Measurements from ENCODE around the gene COBL.
A peak's percentile ranks its signal among the peaks of the same experiment; 100 is the strongest.

Gene COBL

DNA sequence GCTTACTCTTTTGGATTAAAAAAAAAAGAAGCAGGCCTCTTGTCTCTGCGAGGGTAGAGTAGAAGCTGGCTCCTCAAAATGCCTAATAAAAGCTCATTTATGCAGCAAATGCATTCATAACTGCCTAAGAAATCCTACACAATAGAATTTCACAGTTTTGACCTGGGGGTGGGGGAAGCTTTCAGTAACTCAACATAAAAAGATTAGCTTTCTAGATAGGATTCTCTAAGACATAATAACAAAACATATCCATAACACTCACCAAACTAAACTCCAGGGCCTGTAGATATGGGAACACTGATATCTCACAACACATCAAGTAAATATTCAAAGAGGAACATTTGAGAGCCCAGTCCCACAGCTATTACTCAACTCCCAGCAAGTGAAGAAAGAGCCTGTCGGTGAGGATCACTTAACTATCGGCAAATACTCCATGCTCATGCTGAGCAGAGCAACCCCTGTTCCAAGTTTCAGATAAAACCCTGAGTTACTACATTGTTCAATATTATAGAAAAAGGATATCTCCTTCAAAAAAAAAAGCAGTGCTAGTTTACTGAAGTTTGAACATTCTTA, 88.1 kb downstream of the COBL start:
- no peak overlapping the region for H3K27ac ChIP-seq (replicated peaks; ENCODE audit: low read length)

DNA sequence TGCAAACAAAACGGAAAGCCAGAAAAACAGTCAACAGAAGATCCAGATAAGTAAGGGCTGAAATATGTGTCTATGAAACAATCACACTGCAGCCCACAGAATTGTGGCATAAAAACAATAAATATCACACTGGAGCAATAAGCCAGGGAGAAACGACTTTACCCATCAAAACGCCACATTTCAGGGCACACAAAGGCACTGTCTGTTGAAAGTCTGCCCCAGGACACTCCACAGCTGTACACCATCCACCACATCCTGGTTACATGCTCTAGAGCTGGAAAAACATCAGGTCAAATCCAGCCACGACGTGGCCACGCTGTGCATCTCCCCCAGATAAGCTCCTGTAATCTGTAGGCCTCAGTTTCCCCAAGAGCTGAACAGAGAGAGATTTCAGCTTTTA, 88.7 kb downstream of the COBL start:
- no peak overlapping the region for H2BK5ac ChIP-seq (ENCODE audit: low read length)
- no peak overlapping the region for H3K27ac ChIP-seq (replicated peaks; ENCODE audit: low read length)
- peaks cover 0 to 9% of the 10 kb centered on the region in 2 donors for H3K4me1 ChIP-seq (ENCODE audit: control insufficient read depth in 2 of 2, insufficient read depth in 1 of 2, low read depth in 1 of 2, low read length in 2 of 2)
- H3K14ac ChIP-seq (ENCODE audit: low read length): no peak overlapping the region
- H3K9ac ChIP-seq (ENCODE audit: low read depth, low read length, poor library complexity): no peak overlapping the region
- no peak overlapping the region for H2AFZ ChIP-seq (ENCODE audit: low read length)
- no peak overlapping the region for H2BK120ac ChIP-seq (ENCODE audit: low read depth, low read length)
- H4K8ac ChIP-seq (ENCODE audit: low read depth, low read length): no peak overlapping the region
- H3K36me3 ChIP-seq (replicated peaks in 1 of 2; ENCODE audit: control insufficient read depth in 2 of 2, insufficient read depth in 2 of 2, low read length in 2 of 2): no peaks in the 10 kb centered on the region
- H3K4ac ChIP-seq (ENCODE audit: low read length): no peak overlapping the region
- H2BK15ac ChIP-seq (ENCODE audit: low read length): no peak overlapping the region
- no peak overlapping the region for H3K18ac ChIP-seq (ENCODE audit: low read length)
- no peak overlapping the region for H2AK5ac ChIP-seq (ENCODE audit: low read depth, low read length)
- no peak overlapping the region for H2BK12ac ChIP-seq (ENCODE audit: low read length)
- H3K79me1 ChIP-seq (ENCODE audit: low read depth, low read length): peaks cover 2% of the 10 kb centered on the region
- H3K4me2 ChIP-seq (ENCODE audit: insufficient read depth, low read length, poor library complexity, severe bottlenecking): no peak overlapping the region
- H3K4me3 ChIP-seq (ENCODE audit: low read length in 2 of 2): no peak overlapping the region
- no CpG with 5 or more reads among the region's 6 CpGs for WGBS, 2 donors (ENCODE audit: extremely low coverage in 2 of 2, insufficient read length in 2 of 2, insufficient replicate concordance in 1 of 2)
- H3K9me3 ChIP-seq (replicated peaks in 1 of 2; ENCODE audit: control insufficient read depth in 2 of 2, insufficient read depth in 1 of 2, low read depth in 1 of 2, low read length in 2 of 2): no peaks in the 10 kb centered on the region
- H4K91ac ChIP-seq (ENCODE audit: low read depth, low read length, poor library complexity): no peak overlapping the region
- H3K23ac ChIP-seq (ENCODE audit: low read depth, low read length, poor library complexity): no peak overlapping the region
- peaks cover 0 to 7% (median 0%) of the 10 kb centered on the region in 3 experiments for H3K27me3 ChIP-seq (ENCODE audit: control insufficient read depth in 3 of 3, insufficient read depth in 3 of 3, low read depth in 1 of 3, low read length in 3 of 3)
- no peak for DNase-seq (ENCODE audit: low spot score)

More for the DNA sequence above, 88.1 kb downstream of the COBL start:
- Histone ChIP-seq H4K8ac (ENCODE audit: low read depth, low read length) (no peak overlapping the region), H3K27me3 (ENCODE audit: control insufficient read depth in 3 of 3, insufficient read depth in 3 of 3, low read depth in 1 of 3, low read length in 3 of 3) (peaks cover 0 to 7% (median 0%) of the 10 kb centered on the region in 3 experiments), H3K9me3 (replicated peaks in 1 of 2; ENCODE audit: control insufficient read depth in 2 of 2, insufficient read depth in 1 of 2, low read depth in 1 of 2, low read length in 2 of 2) (no peaks in the 10 kb centered on the region), H3K14ac (ENCODE audit: low read length) (no peak overlapping the region), H4K91ac (ENCODE audit: low read depth, low read length, poor library complexity) (no peak overlapping the region), H2AK5ac (ENCODE audit: low read depth, low read length) (no peak overlapping the region), H3K23ac (ENCODE audit: low read depth, low read length, poor library complexity) (no peak overlapping the region), H3K9ac (ENCODE audit: low read depth, low read length, poor library complexity) (no peak overlapping the region), H2BK120ac (ENCODE audit: low read depth, low read length) (no peak overlapping the region), H3K4ac (ENCODE audit: low read length) (no peak overlapping the region), H3K4me2 (ENCODE audit: insufficient read depth, low read length, poor library complexity, severe bottlenecking) (no peak overlapping the region), H3K79me1 (ENCODE audit: low read depth, low read length) (peaks cover 2% of the 10 kb centered on the region), H2BK15ac (ENCODE audit: low read length) (no peak overlapping the region), H2BK12ac (ENCODE audit: low read length) (no peak overlapping the region), H3K4me3 (ENCODE audit: low read length in 2 of 2) (no peak overlapping the region), H2AFZ (ENCODE audit: low read length) (no peak overlapping the region), H3K18ac (ENCODE audit: low read length) (no peak overlapping the region), H3K4me1 (ENCODE audit: control insufficient read depth in 2 of 2, insufficient read depth in 1 of 2, low read depth in 1 of 2, low read length in 2 of 2) (peaks cover 0 to 13% of the 10 kb centered on the region in 2 donors), H2BK5ac (ENCODE audit: low read length) (no peak overlapping the region), H3K36me3 (replicated peaks in 1 of 2; ENCODE audit: control insufficient read depth in 2 of 2, insufficient read depth in 2 of 2, low read length in 2 of 2) (no peaks in the 10 kb centered on the region)
- no peak for DNase-seq (ENCODE audit: low spot score)
- WGBS, 2 donors (ENCODE audit: extremely low coverage in 2 of 2, insufficient read length in 2 of 2, insufficient replicate concordance in 1 of 2): no CpG with 5 or more reads among the region's 3 CpGs

DNA sequence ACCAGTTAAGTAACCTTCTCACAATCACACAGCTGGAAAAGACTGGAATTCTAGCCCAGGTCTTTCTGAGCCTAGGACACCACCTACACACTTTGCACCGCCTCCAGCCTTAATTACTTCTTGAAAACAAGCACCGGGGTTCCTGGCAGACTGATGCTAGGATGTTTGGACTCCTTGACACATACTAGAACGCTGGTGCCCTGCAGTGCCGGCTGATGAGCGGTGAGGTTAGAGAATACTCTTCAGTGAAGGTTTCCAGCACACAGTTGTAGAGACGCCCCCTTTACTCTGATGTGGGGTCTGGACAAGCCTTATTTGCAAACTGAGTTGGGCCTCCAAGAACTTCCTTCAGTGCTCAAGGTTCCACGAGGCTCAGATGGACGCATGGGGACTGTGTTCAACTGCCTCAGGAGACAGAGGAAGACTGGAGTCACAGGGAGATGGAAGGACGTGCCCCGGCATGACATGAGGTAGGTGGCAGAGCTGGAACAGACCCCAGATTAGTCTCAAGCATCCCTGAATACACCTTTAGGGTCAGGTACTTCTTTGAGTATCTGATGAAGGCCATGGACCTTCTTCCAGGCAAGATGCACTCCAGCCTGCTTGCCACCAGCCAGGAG, 89.6 kb downstream of the COBL start:
- Histone ChIP-seq H3K18ac (ENCODE audit: low read length) (peak overlapping the region; percentile 62), H3K79me1 (ENCODE audit: low read depth, low read length) (peaks cover 2% of the 10 kb centered on the region), H3K4me1 (ENCODE audit: control insufficient read depth in 2 of 2, insufficient read depth in 1 of 2, low read depth in 1 of 2, low read length in 2 of 2) (peaks cover 0 to 9% of the 10 kb centered on the region in 2 donors), H2AK5ac (ENCODE audit: low read depth, low read length) (no peak overlapping the region), H3K9ac (ENCODE audit: low read depth, low read length, poor library complexity) (no peak overlapping the region), H3K23ac (ENCODE audit: low read depth, low read length, poor library complexity) (no peak overlapping the region), H2BK120ac (ENCODE audit: low read depth, low read length) (no peak overlapping the region), H2BK15ac (ENCODE audit: low read length) (no peak overlapping the region), H2BK12ac (ENCODE audit: low read length) (no peak overlapping the region), H3K4me2 (ENCODE audit: insufficient read depth, low read length, poor library complexity, severe bottlenecking) (no peak overlapping the region), H3K27me3 (ENCODE audit: control insufficient read depth in 3 of 3, insufficient read depth in 3 of 3, low read depth in 1 of 3, low read length in 3 of 3) (peaks cover 0 to 7% (median 0%) of the 10 kb centered on the region in 3 experiments), H2AFZ (ENCODE audit: low read length) (no peak overlapping the region), H3K36me3 (replicated peaks in 1 of 2; ENCODE audit: control insufficient read depth in 2 of 2, insufficient read depth in 2 of 2, low read length in 2 of 2) (no peaks in the 10 kb centered on the region), H3K9me3 (replicated peaks in 1 of 2; ENCODE audit: control insufficient read depth in 2 of 2, insufficient read depth in 1 of 2, low read depth in 1 of 2, low read length in 2 of 2) (no peaks in the 10 kb centered on the region), H3K27ac (replicated peaks; ENCODE audit: low read length) (no peak overlapping the region), H4K8ac (ENCODE audit: low read depth, low read length) (no peak overlapping the region), H3K4me3 (ENCODE audit: low read length in 2 of 2) (no peak overlapping the region), H3K14ac (ENCODE audit: low read length) (no peak overlapping the region), H2BK5ac (ENCODE audit: low read length) (no peak overlapping the region), H3K4ac (ENCODE audit: low read length) (no peak overlapping the region), H4K91ac (ENCODE audit: low read depth, low read length, poor library complexity) (no peak overlapping the region)
- DNase-seq (ENCODE audit: low spot score): no peak
- no CpG with 5 or more reads among the region's 10 CpGs for WGBS, 2 donors (ENCODE audit: extremely low coverage in 2 of 2, insufficient read length in 2 of 2, insufficient replicate concordance in 1 of 2)

DNA sequence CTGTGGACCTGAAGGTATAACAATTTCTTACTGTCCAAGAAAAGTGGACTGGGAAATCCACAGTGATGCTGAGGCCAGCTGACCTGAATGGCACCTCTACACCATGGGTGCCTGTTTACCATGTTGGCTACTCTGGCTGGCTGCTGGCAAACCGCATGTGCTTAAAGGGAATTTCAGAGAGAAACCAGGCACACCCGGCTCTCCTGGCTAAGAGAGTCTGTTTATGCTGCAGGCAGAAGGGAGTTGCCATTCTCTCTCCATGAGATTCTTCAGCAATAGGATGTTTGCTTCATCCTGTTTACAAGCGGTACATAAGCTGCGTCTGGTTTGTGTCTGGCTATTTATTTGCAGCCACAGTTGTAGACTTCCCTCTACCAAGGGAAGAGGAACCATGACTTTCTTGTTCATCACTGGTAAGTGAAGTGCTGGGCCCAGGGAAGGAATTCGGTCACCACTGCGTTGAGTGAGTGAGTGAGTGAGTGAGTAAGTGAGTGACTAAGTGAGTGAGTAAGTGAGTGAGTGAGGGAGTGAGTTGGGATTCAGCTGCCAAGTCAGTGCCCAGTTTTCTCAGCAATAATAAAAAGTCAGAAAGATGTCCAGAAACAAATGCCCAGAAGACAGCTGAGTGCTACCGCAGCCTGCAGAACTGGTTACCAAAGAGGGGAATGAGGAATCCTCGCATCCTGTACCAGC, 90.4 kb downstream of the COBL start:
- no peak overlapping the region for H3K23ac ChIP-seq (ENCODE audit: low read depth, low read length, poor library complexity)
- no peak overlapping the region for H2BK15ac ChIP-seq (ENCODE audit: low read length)
- no peak overlapping the region for H4K91ac ChIP-seq (ENCODE audit: low read depth, low read length, poor library complexity)
- no peak overlapping the region for H3K4ac ChIP-seq (ENCODE audit: low read length)
- H3K79me1 ChIP-seq (ENCODE audit: low read depth, low read length): peaks cover 2% of the 10 kb centered on the region
- H3K4me3 ChIP-seq (ENCODE audit: low read length in 2 of 2): no peak overlapping the region
- no peak overlapping the region for H3K18ac ChIP-seq (ENCODE audit: low read length)
- H2BK5ac ChIP-seq (ENCODE audit: low read length): no peak overlapping the region
- H2BK12ac ChIP-seq (ENCODE audit: low read length): no peak overlapping the region
- no peak overlapping the region for H4K8ac ChIP-seq (ENCODE audit: low read depth, low read length)
- no peak overlapping the region for H3K14ac ChIP-seq (ENCODE audit: low read length)
- no peak overlapping the region for H3K4me2 ChIP-seq (ENCODE audit: insufficient read depth, low read length, poor library complexity, severe bottlenecking)
- no peaks in the 10 kb centered on the region for H3K36me3 ChIP-seq (replicated peaks in 1 of 2; ENCODE audit: control insufficient read depth in 2 of 2, insufficient read depth in 2 of 2, low read length in 2 of 2)
- no peak overlapping the region for H2BK120ac ChIP-seq (ENCODE audit: low read depth, low read length)
- H3K27ac ChIP-seq (replicated peaks; ENCODE audit: low read length): no peak overlapping the region
- H3K27me3 ChIP-seq (ENCODE audit: control insufficient read depth in 3 of 3, insufficient read depth in 3 of 3, low read depth in 1 of 3, low read length in 3 of 3): peaks cover 0 to 7% (median 0%) of the 10 kb centered on the region in 3 experiments
- DNase-seq (ENCODE audit: low spot score): no peak
- H2AK5ac ChIP-seq (ENCODE audit: low read depth, low read length): no peak overlapping the region
- H3K4me1 ChIP-seq (ENCODE audit: control insufficient read depth in 2 of 2, insufficient read depth in 1 of 2, low read depth in 1 of 2, low read length in 2 of 2): peaks cover 0 to 9% of the 10 kb centered on the region in 2 donors
- no peak overlapping the region for H3K9ac ChIP-seq (ENCODE audit: low read depth, low read length, poor library complexity)
- H3K9me3 ChIP-seq (replicated peaks in 1 of 2; ENCODE audit: control insufficient read depth in 2 of 2, insufficient read depth in 1 of 2, low read depth in 1 of 2, low read length in 2 of 2): no peaks in the 10 kb centered on the region
- no peak overlapping the region for H2AFZ ChIP-seq (ENCODE audit: low read length)
- WGBS, 2 donors (ENCODE audit: extremely low coverage in 2 of 2, insufficient read length in 2 of 2, insufficient replicate concordance in 1 of 2): no CpG with 5 or more reads among the region's 8 CpGs
